CD4-positive, alpha-beta T cell treated with Interleukin-4 for 1 hour (primary cell): ENCODE results near the gene CDR2.
A peak's percentile ranks its signal among the peaks of the same experiment; 100 is the strongest.
"Not testable (repeated sequence)": the region's sequence is repeated elsewhere in the genome, so short reads cannot be mapped to it uniquely, and the experiment has no call there.

ENCODE experiments used
- DNase-seq, 2 donors: peaks; one replicate each; pipeline ENCODE4 v3.0.0-alpha.2; 2020 to 2022

Gene CDR2

GRCh38 chr16:22301423-22301822, 73.0 kb downstream of the CDR2 start:
- not testable (repeated sequence) for DNase-seq

- DNase-seq, result peak; percentile 51 to 52
Observed at GRCh38 chr16:22300427-22301071, 73.9 kb downstream of the CDR2 start.

GRCh38 chr16:22299036-22299435, 75.4 kb downstream of the CDR2 start:
- DNase-seq, result no peak

GRCh38 chr16:22297871-22298733, 76.3 kb downstream of the CDR2 start:
- peak; percentile 87 to 88 for DNase-seq

GRCh38 chr16:22297114-22297870, 77.1 kb downstream of the CDR2 start, which contains the start of gene POLR3E:
Gene POLR3E (plus strand): TSS chr16:22297409. CDS start chr16:22302969, 5,560 bp downstream.
- DNase-seq, result peak; percentile 99 to 100

- DNase-seq, result no peak
Observed at GRCh38 chr16:22296225-22297113, 78.0 kb downstream of the CDR2 start.
